Esophagus muscularis mucosa (tissue), 3 donors: ENCODE data around the gene IMMT.

ENCODE experiments used
- POLR2A ChIP-seq: fragments of 450-650 bp; IDR thresholded peaks from one replicate; pipeline ENCODE4 v1.6.1; 2017; ENCODE audit warnings: antibody characterized with exemption, moderate library complexity, mild to moderate bottlenecking, low read depth
- POLR2AphosphoS5 ChIP-seq, 2 donors: sonication (generic); formaldehyde crosslinking; IDR thresholded peaks; one replicate each; pipeline ENCODE4 v1.6.1; 2017; ENCODE audit warnings: antibody characterized with exemption in 2 of 2
- TF ChIP-seq, protein P1 (sequence below), 3 experiments: fragments of 200-600 bp in 2 of 3; fragments of 450-650 bp in 1 of 3; sonication (generic) in 2 of 3; IDR thresholded peaks; one replicate each; pipeline ENCODE4 v1.5.1; 2017 to 2019; ENCODE audit warnings: antibody characterized with exemption in 3 of 3, mild to moderate bottlenecking in 2 of 3, moderate library complexity in 1 of 3

DNA sequence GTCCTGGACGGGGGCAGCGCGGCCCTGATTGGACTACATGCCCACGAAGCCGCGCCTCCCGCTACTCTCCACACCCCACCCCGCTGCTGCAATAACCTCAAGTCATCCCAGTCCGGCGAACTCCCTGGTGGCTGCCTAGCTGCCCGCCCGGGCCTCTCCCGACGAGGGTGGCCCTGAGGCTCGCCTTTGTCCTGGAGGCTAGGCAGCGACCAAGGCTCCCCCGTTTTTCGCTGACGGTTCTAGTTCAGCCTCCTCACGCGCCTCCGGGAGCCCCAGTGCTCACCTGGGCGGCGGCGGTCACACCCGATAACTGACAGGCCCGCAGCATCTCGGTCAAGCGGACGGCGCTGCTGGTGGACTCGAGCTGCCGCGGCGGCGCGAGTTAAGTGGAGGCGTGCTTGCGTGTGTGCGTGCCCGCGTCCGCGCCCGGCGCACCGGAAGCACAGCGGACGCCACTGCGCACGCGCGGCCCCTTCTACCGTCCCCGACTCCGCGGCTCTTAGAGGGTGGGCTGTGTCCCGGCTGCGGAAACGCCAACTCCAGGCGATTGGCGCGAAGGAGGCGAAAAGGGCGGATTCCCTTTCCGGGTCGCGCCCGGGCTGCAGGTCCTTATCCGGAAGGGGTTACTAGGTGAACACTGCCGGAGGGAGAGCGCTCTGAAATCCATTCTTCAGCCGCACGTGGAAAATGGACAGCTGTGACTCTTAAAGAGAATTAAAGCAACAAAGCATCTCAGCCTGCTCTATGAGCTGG, at the start of gene IMMT:
- TF ChIP-seq POLR2A (peak; percentile 88), POLR2AphosphoS5 (IDR thresholded peaks at IDR 0.05) (peak; percentile 92 to 98)
- TF ChIP-seq, protein P1, sequence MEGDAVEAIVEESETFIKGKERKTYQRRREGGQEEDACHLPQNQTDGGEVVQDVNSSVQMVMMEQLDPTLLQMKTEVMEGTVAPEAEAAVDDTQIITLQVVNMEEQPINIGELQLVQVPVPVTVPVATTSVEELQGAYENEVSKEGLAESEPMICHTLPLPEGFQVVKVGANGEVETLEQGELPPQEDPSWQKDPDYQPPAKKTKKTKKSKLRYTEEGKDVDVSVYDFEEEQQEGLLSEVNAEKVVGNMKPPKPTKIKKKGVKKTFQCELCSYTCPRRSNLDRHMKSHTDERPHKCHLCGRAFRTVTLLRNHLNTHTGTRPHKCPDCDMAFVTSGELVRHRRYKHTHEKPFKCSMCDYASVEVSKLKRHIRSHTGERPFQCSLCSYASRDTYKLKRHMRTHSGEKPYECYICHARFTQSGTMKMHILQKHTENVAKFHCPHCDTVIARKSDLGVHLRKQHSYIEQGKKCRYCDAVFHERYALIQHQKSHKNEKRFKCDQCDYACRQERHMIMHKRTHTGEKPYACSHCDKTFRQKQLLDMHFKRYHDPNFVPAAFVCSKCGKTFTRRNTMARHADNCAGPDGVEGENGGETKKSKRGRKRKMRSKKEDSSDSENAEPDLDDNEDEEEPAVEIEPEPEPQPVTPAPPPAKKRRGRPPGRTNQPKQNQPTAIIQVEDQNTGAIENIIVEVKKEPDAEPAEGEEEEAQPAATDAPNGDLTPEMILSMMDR (IDR thresholded peaks at IDR 0.05), result no peak
